PFSK-1 (cell line): Measurements from ENCODE around the gene STRA8.

Source experiments
- FOXP2 ChIP-seq: optimal IDR thresholded peaks from 2 replicates; pipeline ENCODE3; 2011; ENCODE audit warnings: borderline replicate concordance, control low read depth, inconsistent platforms; ENCODE audit not compliant: insufficient read depth; ENCODE audit errors: extremely low read length, extremely low read depth
- POLR2AphosphoS5 ChIP-seq: IDR thresholded peaks from 2 replicates; pipeline ENCODE4 v1.6.1; 2012; ENCODE audit warnings: low read depth, mild to moderate bottlenecking, control low read depth, low read length, moderate library complexity
- SIN3A ChIP-seq: IDR thresholded peaks from 2 replicates; pipeline ENCODE4 v1.6.1; 2012; ENCODE audit warnings: mild to moderate bottlenecking, low read length, moderate library complexity, borderline replicate concordance; ENCODE audit not compliant: insufficient read depth
- TAF1 ChIP-seq: IDR thresholded peaks from 2 replicates; pipeline ENCODE4 v1.6.1; 2012; ENCODE audit warnings: low read length, control low read depth, borderline replicate concordance; ENCODE audit not compliant: insufficient read depth
- TF ChIP-seq, protein P1 (sequence below), 2 experiments: IDR thresholded peaks; 2 replicates each; pipeline versions ENCODE4 v1.6.1 to v1.8.0; 2011 to 2012; ENCODE audit warnings: low read depth in 2 of 2, low read length in 2 of 2, control low read depth in 1 of 2, inconsistent platforms in 1 of 2, mild to moderate bottlenecking in 1 of 2, moderate library complexity in 1 of 2; ENCODE audit not compliant: insufficient read depth in 1 of 2

STRA8 gene

GRCh38 chr7:135273581-135273980 is 39.9 kb downstream of the STRA8 start:
- TF ChIP-seq POLR2AphosphoS5: no peak
- TF ChIP-seq TAF1: no peak
- TF ChIP-seq, protein P1, sequence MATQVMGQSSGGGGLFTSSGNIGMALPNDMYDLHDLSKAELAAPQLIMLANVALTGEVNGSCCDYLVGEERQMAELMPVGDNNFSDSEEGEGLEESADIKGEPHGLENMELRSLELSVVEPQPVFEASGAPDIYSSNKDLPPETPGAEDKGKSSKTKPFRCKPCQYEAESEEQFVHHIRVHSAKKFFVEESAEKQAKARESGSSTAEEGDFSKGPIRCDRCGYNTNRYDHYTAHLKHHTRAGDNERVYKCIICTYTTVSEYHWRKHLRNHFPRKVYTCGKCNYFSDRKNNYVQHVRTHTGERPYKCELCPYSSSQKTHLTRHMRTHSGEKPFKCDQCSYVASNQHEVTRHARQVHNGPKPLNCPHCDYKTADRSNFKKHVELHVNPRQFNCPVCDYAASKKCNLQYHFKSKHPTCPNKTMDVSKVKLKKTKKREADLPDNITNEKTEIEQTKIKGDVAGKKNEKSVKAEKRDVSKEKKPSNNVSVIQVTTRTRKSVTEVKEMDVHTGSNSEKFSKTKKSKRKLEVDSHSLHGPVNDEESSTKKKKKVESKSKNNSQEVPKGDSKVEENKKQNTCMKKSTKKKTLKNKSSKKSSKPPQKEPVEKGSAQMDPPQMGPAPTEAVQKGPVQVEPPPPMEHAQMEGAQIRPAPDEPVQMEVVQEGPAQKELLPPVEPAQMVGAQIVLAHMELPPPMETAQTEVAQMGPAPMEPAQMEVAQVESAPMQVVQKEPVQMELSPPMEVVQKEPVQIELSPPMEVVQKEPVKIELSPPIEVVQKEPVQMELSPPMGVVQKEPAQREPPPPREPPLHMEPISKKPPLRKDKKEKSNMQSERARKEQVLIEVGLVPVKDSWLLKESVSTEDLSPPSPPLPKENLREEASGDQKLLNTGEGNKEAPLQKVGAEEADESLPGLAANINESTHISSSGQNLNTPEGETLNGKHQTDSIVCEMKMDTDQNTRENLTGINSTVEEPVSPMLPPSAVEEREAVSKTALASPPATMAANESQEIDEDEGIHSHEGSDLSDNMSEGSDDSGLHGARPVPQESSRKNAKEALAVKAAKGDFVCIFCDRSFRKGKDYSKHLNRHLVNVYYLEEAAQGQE (IDR thresholded peaks at IDR 0.05; ENCODE audit: insufficient read depth in 1 of 2, low read depth in 2 of 2, low read length in 2 of 2): no peak
- TF ChIP-seq SIN3A: no peak
- TF ChIP-seq FOXP2: no peak

DNA sequence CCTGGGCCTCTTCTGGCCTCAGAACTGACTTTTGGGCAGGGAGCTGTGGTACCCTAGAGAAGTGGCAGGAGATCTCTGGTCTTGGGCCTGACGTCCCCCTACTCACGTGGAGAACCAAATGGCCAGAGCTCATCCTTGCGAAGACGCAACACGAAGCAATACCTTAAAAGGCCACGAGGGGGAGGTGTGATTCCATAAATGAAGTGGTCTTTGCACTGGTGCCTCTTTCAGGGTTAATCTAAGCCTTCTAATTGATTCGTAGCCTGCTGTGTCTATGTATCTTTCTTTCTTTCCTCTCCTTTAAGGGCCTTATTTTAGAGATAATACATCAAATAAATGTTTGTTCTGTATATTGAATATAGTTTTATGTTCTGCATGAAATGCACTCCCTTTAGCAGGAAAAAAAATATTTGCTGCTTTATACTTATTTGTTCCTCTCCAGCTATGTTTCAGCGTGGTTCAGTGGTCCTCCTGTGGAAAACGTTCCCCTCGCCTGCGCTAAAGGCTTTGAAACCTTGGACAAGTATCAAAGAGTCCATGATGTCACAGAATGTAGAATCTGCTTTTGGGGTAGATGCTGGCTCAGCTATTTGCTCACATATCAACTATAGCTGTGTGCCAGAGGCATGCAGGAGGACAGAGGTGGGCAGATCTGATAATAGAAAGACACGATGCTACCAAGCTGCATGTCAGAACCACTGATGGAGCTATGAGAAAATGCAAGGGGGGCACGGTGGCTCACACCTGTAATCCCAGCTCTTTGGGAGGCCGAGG is 41.0 kb downstream of the STRA8 start:
- TF ChIP-seq, protein P1 (IDR thresholded peaks at IDR 0.05; ENCODE audit: insufficient read depth in 1 of 2, low read depth in 2 of 2, low read length in 2 of 2): no peak
- TF ChIP-seq TAF1: no peak
- TF ChIP-seq POLR2AphosphoS5: no peak
- TF ChIP-seq SIN3A: no peak
- no peak for TF ChIP-seq FOXP2

- TF ChIP-seq TAF1: no peak
- TF ChIP-seq, protein P1 (IDR thresholded peaks at IDR 0.05; ENCODE audit: insufficient read depth in 1 of 2, low read depth in 2 of 2, low read length in 2 of 2): no peak
These were observed 42.4 kb downstream of the STRA8 start for GRCh38 chr7:135275971-135276580.

- TF ChIP-seq, protein P1 (IDR thresholded peaks at IDR 0.05; ENCODE audit: insufficient read depth in 1 of 2, low read depth in 2 of 2, low read length in 2 of 2): no peak
- no peak for TF ChIP-seq SIN3A
- no peak for TF ChIP-seq FOXP2
- TF ChIP-seq POLR2AphosphoS5: no peak
- TF ChIP-seq TAF1: no peak
These were observed 43.5 kb downstream of the STRA8 start for GRCh38 chr7:135277161-135277560.
